UCSD-AML1 (cell line): ENCODE measurements around the gene NGEF.

Source experiments
- DNase-seq: peaks from one replicate; lab custom pipeline; 2025; ENCODE audit not compliant: unreplicated experiment; lab: John Stamatoyannopoulos, UW

The NGEF gene

DNA sequence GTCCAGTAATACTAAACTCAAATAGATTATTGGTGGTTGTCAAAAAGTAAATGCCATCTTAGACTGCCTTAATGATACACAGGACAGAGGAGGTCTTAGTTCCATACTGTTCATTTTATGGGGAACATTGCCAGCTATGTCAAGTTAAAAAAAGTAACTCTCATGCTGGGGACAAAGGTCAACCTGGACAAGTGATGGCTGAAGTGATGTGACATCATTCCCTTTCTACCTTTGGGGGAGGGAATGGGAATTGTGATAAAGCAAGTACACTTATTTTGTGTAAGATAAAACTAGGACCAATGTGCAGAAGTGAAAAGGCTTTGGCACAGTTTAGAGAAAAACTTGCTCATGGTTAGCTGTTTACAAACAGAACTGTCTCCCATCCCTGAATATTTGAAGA, 167.0 kb downstream of the NGEF start:
- no peak for DNase-seq

DNA sequence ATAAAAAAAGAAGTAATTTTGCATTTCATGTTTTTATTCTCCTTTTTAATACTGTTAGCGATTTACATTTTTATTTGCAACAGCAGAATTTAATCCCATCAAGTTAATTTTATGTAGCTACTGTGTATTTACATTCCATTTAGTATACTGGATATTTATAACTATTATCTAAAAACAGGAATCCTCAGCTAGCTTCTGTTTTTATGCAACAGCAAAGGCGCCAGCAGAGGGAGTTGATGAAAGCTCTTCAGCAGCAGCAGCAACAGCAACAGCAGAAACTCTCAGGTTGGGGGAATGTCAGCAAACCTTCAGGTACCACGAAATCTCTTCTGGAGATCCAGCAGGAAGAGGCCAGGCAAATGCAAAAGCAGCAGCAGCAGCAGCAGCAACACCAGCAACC, 169.2 kb downstream of the NGEF start:
- DNase-seq, result no peak

DNA sequence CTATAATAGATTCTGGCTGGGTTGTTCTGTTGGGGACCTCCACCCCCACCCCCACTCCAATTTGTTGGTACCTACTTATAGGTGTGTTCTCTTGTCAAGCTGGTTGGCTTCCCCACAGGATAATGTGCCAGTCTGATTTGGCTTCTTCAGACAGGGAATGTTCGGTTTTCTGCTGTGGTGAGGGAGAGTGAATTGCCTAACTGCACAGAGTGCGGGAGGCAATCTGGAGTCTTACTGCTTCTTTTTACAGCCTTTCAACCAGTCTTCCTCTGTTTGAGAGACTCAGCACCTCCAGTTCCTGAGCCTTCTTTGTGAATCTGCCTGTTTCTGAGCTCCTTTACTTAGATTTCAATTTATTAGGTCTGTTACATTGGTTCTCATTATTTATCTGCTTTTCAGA, 170.4 kb downstream of the NGEF start:
- no peak for DNase-seq

DNA sequence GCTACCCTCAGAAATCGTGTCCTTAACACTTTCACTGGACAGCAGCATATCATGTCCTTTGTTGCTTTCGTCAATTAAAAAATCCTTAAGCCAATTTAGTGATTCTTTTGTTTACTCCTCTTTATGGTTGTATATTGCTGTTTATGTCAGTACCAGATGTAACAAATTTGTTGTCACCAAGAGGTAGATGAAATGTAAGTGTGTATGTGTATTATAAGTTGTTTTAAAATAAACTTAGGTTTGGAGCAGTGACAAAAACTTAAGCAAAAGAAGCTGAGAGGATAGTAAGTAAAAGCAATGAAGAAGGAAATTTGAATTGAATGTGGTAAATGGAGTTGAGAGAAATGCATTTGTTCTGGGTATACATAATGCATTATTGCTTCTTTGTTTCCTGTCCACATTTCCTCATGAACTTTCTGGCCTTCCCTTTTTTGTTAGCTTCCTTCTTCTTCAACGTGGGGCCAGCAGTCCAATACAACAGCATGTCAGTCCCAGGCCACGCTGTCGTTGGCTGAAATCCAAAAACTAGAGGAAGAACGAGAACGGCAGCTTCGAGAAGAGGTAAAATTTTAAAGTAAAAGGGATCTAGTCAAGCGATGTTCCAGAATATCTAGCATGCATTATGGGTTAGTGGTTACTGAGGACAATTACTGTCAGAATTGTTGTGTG, 173.5 kb downstream of the NGEF start:
- DNase-seq, result peak; percentile 50

DNA sequence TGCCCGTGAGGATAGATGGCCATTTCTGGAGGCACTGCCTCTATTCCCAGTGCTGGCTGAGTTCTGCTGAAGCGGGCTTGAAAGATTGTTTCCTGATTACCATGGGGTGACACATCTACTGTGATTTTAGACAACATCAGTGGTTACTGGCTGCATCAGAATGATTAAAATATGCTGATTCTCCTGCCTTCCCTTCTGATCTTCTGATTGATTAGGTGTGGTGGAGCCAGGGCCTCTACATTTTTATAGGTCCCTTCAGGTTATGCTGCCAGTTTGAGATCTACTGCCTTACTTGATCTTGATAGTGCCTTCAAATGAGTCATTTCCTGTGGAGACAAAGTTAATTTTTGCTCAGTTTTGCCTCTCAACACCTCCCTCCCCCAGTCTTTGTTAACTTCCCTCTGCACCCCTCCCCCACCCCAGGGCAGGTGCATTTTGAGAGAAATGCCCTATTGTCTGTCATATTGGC, 174.6 kb downstream of the NGEF start:
- peak; percentile 27 for DNase-seq

DNA sequence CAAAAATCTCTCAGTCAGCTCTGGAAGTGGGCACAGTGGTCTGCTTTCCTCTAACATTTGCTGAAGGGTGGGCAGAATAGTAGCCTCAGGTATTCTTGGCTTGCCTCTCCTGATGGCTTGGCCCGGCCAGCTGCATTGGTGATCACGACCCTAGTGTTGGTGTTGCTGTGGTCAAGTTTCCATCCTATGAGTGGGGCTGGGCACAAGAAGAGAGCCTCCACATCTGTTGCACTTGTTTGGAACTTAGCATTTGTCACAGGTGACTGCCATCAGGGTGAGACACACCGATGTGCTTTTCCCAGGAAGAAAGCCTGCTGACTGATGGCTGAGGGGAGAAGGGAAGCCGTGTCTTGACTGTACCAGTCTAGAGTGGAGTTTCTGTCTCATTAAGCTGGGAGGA, 176.1 kb downstream of the NGEF start:
- DNase-seq, result no peak

DNA sequence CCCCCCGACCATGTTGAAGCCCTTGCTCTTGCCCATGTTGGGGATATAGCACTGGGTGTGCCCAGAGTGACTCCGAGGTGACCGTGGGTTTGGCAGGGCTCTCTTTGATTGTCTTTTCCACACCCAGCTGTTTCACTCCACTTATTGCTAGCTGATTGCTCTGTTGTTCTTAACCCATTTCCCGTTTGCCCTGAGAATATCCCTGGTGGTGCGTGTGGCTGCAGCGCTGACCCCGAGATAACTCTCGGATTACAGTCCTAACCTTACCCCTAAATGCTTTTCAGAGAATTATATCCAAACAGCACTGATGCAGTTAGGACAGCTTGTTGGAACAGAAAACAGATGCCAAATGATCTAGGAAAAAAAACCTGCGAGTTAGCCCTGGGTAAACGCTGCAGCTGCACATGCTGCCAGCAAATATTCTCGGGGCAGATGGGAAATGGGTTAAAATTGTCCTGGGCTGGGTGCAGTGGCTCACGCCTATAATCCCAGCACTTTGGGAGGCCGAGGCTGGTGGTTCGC, 177.3 kb downstream of the NGEF start:
- no peak for DNase-seq

DNA sequence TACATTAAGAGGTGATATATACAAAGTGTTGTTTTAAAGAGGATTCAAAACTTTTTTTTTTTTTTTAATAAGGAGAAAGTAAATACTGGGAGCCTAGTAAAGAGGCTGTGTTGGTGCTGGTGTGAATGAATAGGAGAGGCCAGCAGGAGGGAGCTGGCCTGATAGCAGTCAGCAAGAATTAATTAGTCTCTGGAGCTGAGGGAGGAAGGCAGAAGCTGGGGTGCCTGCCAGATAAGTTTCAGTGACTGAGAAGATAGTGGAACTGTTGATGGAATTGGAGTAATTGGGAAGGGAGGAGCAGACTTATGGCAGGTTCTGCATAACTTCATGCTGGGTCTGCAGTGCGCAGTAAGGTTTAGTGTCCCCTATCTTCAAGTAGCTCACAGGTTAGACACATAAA, 179.2 kb downstream of the NGEF start:
- DNase-seq, result no peak

DNA sequence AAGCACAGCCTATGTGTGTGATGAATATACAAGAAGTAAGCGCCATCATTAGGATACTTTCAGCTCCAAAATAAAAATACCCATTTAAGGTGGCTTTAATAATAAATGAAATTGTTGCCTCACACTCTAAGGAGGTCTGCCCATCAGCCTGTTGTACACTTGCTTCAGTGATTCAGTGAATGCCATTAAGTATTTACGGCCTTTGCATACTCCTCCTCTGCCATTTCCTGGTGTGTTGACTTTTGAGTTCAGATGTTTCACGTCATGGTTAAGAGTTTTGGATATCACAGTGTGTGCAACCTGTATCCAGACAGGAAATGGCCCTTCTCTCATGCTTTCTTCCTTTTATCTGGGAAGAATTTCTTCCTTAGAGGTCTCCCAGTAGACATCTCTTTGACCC, 181.6 kb downstream of the NGEF start:
- no peak for DNase-seq

DNA sequence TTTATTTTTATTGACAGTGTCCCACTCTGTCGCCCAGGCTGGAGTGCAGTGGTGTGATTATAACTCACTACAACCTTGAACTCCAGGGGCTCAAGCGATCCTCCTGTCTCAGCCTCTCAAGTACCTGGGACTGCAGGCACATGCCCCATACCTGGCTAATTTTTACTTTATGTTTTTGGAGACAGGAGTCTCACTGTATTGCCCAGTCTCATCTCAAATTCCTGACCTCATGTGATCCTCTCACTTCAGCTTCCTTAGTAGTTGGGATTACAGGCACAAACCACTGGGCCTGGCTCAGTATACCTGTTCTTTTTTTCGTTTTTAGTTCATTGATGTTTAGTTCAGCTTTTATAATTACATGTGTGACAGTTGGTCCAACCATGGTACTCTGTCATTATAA, 183.1 kb downstream of the NGEF start:
- DNase-seq, result no peak
